ENCODE results near the gene FBXW4.

The FBXW4 gene

GRCh38 chr10:101562231-101562630 is 132.7 kb downstream of the FBXW4 start:
- no peaks in the 10 kb centered on the region for H3K79me2 ChIP-seq (ENCODE audit: insufficient read depth, low read depth)
- no peak overlapping the region for H3K4me2 ChIP-seq
- H3K4me1 ChIP-seq (ENCODE audit: low read depth, poor library complexity, severe bottlenecking) = no peaks in the 10 kb centered on the region
- H3K36me3 ChIP-seq (ENCODE audit: insufficient read depth) = no peaks in the 10 kb centered on the region
- no peaks in the 10 kb centered on the region for H4K20me1 ChIP-seq (ENCODE audit: insufficient read depth)
- no peak overlapping the region for H3K9ac ChIP-seq
- no peak overlapping the region for H3K4me3 ChIP-seq (IDR thresholded peaks at IDR 0.05; ENCODE audit: insufficient read depth, low read depth, low read length)
- no peak overlapping the region for H3K27ac ChIP-seq
- no peak overlapping the region for H2AFZ ChIP-seq (ENCODE audit: low read depth)
- H3K27me3 ChIP-seq (ENCODE audit: insufficient read depth, low read depth) = no peaks in the 10 kb centered on the region
- TF ChIP-seq CTCF (conservative IDR thresholded peaks at IDR 0.05; ENCODE audit: low read depth, low read length) = no peak

GRCh38 chr10:101561068-101561915 is 133.7 kb downstream of the FBXW4 start:
- Histone ChIP-seq H3K36me3 (ENCODE audit: insufficient read depth) (no peaks in the 10 kb centered on the region), H3K27ac (no peak overlapping the region), H3K4me1 (ENCODE audit: low read depth, poor library complexity, severe bottlenecking) (no peaks in the 10 kb centered on the region), H3K79me2 (ENCODE audit: insufficient read depth, low read depth) (no peaks in the 10 kb centered on the region), H3K27me3 (ENCODE audit: insufficient read depth, low read depth) (no peaks in the 10 kb centered on the region), H3K4me2 (no peak overlapping the region), H3K4me3 (IDR thresholded peaks at IDR 0.05; ENCODE audit: insufficient read depth, low read depth, low read length) (no peak overlapping the region), H3K9ac (no peak overlapping the region), H2AFZ (ENCODE audit: low read depth) (no peak overlapping the region), H4K20me1 (ENCODE audit: insufficient read depth) (no peaks in the 10 kb centered on the region)
- no peak for TF ChIP-seq CTCF (conservative IDR thresholded peaks at IDR 0.05; ENCODE audit: low read depth, low read length)

All from KMS-11 (cell line).